Measurements from ENCODE around the gene GSC. TPM values are rescaled to one million over a fixed set of nuclear protein-coding genes. Genes with fewer than 3 reads are reported as not detected.

The GSC gene
- total and polyA plus RNA-seq, 2 experiments from 2014 or later: 0.27 to 0.97 TPM

DNA sequence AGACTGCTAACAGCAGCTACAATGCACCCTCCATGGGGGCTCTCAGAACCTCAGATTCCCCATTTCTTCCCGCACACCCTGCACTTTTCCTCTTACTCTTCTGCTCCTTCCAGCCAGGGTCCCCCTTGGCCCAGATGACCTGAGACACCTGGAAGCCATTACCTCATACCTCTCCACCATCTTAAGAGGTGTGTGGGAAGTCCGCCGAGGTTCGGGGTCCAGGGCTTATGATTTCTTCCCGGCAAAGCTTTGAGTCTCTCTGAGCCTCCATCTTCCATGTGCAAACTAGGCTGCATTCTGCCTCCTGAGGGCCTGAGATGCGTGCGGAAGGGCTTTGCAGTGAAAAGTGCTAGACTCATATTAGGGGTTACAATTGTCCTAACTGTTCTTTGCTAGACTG, 5.3 kb downstream of the GSC start (continued):
- TF ChIP-seq, protein P1, sequence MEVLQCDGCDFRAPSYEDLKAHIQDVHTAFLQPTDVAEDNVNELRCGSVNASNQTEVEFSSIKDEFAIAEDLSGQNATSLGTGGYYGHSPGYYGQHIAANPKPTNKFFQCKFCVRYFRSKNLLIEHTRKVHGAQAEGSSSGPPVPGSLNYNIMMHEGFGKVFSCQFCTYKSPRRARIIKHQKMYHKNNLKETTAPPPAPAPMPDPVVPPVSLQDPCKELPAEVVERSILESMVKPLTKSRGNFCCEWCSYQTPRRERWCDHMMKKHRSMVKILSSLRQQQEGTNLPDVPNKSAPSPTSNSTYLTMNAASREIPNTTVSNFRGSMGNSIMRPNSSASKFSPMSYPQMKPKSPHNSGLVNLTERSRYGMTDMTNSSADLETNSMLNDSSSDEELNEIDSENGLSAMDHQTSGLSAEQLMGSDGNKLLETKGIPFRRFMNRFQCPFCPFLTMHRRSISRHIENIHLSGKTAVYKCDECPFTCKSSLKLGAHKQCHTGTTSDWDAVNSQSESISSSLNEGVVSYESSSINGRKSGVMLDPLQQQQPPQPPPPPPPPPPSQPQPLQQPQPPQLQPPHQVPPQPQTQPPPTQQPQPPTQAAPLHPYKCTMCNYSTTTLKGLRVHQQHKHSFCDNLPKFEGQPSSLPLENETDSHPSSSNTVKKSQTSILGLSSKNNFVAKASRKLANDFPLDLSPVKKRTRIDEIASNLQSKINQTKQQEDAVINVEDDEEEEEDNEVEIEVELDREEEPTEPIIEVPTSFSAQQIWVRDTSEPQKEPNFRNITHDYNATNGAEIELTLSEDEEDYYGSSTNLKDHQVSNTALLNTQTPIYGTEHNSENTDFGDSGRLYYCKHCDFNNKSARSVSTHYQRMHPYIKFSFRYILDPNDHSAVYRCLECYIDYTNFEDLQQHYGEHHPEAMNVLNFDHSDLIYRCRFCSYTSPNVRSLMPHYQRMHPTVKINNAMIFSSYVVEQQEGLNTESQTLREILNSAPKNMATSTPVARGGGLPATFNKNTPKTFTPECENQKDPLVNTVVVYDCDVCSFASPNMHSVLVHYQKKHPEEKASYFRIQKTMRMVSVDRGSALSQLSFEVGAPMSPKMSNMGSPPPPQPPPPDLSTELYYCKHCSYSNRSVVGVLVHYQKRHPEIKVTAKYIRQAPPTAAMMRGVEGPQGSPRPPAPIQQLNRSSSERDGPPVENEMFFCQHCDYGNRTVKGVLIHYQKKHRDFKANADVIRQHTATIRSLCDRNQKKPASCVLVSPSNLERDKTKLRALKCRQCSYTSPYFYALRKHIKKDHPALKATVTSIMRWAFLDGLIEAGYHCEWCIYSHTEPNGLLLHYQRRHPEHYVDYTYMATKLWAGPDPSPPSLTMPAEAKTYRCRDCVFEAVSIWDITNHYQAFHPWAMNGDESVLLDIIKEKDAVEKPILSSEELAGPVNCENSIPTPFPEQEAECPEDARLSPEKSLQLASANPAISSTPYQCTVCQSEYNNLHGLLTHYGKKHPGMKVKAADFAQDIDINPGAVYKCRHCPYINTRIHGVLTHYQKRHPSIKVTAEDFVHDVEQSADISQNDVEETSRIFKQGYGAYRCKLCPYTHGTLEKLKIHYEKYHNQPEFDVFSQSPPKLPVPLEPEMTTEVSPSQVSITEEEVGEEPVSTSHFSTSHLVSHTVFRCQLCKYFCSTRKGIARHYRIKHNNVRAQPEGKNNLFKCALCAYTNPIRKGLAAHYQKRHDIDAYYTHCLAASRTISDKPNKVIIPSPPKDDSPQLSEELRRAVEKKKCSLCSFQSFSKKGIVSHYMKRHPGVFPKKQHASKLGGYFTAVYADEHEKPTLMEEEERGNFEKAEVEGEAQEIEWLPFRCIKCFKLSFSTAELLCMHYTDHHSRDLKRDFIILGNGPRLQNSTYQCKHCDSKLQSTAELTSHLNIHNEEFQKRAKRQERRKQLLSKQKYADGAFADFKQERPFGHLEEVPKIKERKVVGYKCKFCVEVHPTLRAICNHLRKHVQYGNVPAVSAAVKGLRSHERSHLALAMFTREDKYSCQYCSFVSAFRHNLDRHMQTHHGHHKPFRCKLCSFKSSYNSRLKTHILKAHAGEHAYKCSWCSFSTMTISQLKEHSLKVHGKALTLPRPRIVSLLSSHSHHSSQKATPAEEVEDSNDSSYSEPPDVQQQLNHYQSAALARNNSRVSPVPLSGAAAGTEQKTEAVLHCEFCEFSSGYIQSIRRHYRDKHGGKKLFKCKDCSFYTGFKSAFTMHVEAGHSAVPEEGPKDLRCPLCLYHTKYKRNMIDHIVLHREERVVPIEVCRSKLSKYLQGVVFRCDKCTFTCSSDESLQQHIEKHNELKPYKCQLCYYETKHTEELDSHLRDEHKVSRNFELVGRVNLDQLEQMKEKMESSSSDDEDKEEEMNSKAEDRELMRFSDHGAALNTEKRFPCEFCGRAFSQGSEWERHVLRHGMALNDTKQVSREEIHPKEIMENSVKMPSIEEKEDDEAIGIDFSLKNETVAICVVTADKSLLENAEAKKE (CRISPR knock-in tag; IDR thresholded peaks at IDR 0.05): no peak
- TF ChIP-seq ZNF114 (CRISPR knock-in tag; IDR thresholded peaks at IDR 0.05) (no peak), EZH2phosphoT487 (IDR thresholded peaks at IDR 0.05; ENCODE audit: unreplicated experiment) (no peak), EZH2 (IDR thresholded peaks at IDR 0.05; ENCODE audit: low read depth, unreplicated experiment) (no peak)
- TF ChIP-seq, protein P2, sequence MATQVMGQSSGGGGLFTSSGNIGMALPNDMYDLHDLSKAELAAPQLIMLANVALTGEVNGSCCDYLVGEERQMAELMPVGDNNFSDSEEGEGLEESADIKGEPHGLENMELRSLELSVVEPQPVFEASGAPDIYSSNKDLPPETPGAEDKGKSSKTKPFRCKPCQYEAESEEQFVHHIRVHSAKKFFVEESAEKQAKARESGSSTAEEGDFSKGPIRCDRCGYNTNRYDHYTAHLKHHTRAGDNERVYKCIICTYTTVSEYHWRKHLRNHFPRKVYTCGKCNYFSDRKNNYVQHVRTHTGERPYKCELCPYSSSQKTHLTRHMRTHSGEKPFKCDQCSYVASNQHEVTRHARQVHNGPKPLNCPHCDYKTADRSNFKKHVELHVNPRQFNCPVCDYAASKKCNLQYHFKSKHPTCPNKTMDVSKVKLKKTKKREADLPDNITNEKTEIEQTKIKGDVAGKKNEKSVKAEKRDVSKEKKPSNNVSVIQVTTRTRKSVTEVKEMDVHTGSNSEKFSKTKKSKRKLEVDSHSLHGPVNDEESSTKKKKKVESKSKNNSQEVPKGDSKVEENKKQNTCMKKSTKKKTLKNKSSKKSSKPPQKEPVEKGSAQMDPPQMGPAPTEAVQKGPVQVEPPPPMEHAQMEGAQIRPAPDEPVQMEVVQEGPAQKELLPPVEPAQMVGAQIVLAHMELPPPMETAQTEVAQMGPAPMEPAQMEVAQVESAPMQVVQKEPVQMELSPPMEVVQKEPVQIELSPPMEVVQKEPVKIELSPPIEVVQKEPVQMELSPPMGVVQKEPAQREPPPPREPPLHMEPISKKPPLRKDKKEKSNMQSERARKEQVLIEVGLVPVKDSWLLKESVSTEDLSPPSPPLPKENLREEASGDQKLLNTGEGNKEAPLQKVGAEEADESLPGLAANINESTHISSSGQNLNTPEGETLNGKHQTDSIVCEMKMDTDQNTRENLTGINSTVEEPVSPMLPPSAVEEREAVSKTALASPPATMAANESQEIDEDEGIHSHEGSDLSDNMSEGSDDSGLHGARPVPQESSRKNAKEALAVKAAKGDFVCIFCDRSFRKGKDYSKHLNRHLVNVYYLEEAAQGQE (IDR thresholded peaks at IDR 0.05; ENCODE audit: unreplicated experiment): no peak

DNA sequence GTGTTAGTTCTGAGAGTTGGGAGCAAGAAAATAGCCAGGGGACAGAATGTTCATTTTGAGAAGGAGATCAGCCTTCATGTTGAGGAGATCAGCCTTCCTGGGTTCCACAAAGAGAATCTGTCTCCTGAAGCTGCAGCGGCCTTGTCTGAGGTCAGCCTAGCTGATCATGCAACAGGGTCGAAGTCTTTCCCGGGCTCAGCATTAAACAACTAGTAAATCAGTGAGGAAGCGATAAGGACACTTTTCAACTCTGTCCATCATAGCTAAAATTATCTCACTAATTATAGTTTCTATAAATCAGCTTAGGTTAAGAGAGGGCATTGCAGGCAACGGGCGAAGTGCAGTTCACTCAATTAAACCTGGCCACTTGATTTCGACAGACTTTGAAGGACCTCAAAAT, 7.5 kb downstream of the GSC start:
- Histone ChIP-seq H3F3A (replicated peaks; ENCODE audit: low read depth) (peaks cover 9% of the 10 kb centered on the region; the same call in 1 of the 2 replicates), H3K79me2 (replicated peaks; ENCODE audit: insufficient read depth) (no peaks in the 10 kb centered on the region), H3K27ac (ENCODE audit: low read depth) (no peak overlapping the region), H3K36me3 (ENCODE audit: insufficient read depth) (no peaks in the 10 kb centered on the region; the same call in 1 of the 2 replicates), H3K9me2 (ENCODE audit: insufficient read depth) (no peaks in the 10 kb centered on the region), H3K4me2 (no peak overlapping the region), H4K20me1 (replicated peaks; ENCODE audit: insufficient read depth) (peaks cover 7% of the 10 kb centered on the region; the same call in 1 of the 2 replicates), H3K4me1 (ENCODE audit: insufficient read depth) (peaks cover 8% of the 10 kb centered on the region; the same call in 1 of the 2 replicates), H2AFZ (0 out of 2 replicates have a peak overlapping the region, but pooled peaks have one; percentile 28), H3K4me3 (no peak overlapping the region), H3K27me3 (ENCODE audit: insufficient read depth) (peaks cover 46% of the 10 kb centered on the region)
- Mint-ChIP-seq H3K27ac (no peak overlapping the region), H3K4me1 (peaks cover 11% of the 10 kb centered on the region), H3K36me3 (ENCODE audit: low read depth) (no peaks in the 10 kb centered on the region), H3K9me3 (no peaks in the 10 kb centered on the region; the same call in 2 of the 3 replicates), H3K27me3 (ENCODE audit: insufficient read depth, low read depth, poor library complexity) (peaks cover 39% of the 10 kb centered on the region), H3K4me3 (no peak overlapping the region)
- TF ChIP-seq JUNB (IDR thresholded peaks at IDR 0.05; ENCODE audit: unreplicated experiment): no peak
- no peak for ATAC-seq
- DNase-seq (ENCODE audit: low spot score): no peak
